Measurements from ENCODE around the gene SSX2B.
"Not testable (repeated sequence)": the region's sequence is repeated elsewhere in the genome, so short reads cannot be mapped to it uniquely, and the experiment has no call there.

DNA sequence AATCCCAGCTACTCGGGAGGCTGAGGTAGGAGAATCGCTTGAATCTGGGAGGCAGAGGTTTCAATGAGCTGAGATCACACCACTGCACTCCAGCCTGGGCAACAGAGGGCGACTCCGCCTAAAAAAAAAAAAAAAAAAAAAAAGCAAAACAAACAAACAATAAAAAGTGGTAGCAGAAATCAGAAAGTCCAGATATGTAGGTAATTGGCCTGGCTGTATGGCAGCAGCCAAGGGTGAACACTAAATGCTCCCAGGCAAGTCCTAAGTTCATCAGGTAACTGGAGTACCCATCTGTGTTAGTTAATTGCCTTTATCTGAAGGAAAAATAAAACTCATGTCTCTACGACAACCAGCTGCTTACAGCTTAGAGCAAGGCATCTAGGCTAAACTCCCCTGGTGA, 14.9 kb downstream of the SSX2B start:
- not testable (repeated sequence) for TF ChIP-seq SETDB1 (IDR thresholded peaks at IDR 0.05; ENCODE audit: insufficient read length, low read length); ZFP41 (tag by site-specific recombination; IDR thresholded peaks at IDR 0.05; ENCODE audit: borderline replicate concordance); CTCF (tag by site-specific recombination; IDR thresholded peaks at IDR 0.05); EGR2 (tag by site-specific recombination; IDR thresholded peaks at IDR 0.05; ENCODE audit: low read depth); ZNF202 (tag by site-specific recombination; IDR thresholded peaks at IDR 0.05; ENCODE audit: borderline replicate concordance)
